Measurements from ENCODE around the gene DHH.

The DHH gene

DNA sequence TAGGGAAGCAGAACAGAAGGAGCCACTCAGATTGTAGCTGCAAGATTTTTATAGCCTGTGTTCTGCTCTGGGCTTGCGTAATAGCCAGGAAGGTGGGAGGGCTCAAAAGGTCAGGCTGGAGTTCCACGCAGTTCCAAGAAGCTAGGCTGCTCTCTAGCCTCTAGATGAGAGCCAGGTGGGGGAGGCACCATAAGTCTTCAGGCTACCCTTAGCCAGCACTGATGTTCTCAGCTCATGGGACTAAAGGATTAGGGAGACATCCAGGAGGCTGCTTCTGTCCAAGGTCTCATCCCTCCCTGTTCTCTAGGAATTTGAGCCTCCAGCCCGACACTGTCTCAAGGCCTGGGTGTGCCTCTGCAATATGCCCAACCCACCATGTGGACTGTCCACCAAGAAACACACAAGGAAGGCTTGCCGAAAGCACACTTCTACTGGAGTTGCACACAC is 14.4 kb upstream of the DHH start:
- no peak for DNase-seq

DNA sequence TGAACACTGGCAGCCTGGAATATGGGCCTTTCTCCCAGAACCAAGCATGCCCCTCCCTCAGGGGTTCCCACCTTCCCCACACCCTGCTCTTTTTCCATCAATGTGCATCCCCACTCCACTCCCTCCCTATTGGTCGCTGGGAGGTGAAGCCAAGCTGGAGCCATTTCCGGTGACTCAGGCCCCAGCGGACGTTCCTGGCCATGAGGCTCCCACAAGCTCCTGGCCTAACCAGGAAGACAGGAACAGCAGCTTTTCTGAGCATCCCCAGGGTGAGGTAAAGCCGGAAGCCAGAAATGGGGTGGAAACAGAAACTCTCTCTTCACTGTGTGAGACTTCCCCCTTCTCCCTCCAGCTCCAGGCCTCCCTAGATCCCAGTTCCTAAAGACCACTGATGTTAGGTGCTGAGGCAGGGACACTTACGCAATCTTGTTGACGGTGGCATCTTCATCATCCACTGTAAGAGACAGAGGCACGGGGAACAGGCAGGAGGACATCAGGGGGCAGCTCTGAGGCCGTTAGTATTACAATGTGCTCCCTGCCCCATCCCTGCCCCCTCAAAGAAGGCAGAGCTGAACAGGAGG is 11.0 kb upstream of the DHH start:
- DNase-seq, result no peak

DNA sequence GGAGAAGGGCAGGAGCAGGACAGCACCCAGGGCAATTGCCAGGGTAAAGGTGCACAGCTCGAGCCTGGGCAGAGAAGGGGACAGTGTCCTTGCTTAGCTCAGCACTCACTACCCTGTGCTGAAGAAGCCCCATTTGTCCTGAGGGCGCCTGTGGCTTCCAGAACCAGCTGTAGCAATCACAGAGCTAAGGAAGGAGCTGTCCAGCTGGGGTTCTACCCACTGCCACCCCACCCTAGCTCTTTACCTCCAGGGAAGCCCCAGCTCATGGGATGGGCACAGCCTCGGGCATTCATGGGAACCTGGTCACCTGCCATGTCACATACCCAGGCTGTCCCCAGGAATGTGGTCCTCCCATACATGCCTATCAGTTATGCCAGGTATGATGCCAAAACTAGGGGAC is 10.2 kb upstream of the DHH start:
- no peak for DNase-seq

- DNase-seq, result no peak
Measured at GRCh38 chr12:49100380-49100779, 5.8 kb upstream of the DHH start.

- DNase-seq, result no peak
Measured at GRCh38 chr12:49098703-49099102, 4.1 kb upstream of the DHH start.

DNA sequence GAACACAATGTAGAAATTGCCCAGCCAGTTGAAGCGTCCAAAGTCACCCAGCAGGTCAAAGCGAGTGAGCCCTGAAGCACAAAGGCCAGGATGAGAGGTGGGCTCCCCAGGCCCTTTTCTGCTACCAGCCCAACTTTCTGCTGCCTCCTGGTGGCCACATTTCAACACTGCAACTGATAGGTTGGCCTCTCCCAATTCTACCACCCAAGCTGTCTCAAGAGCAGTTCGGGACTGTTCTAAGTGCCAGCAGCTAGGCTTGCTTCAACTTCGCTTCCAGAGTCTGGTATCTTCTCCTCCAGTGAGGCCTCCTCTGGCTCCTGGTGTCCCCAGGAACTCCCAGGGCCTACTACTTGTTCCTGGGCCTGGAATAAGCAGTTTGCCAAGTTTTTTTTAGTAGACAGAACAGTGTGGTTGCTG is 3.4 kb upstream of the DHH start:
- no peak for DNase-seq

DNA sequence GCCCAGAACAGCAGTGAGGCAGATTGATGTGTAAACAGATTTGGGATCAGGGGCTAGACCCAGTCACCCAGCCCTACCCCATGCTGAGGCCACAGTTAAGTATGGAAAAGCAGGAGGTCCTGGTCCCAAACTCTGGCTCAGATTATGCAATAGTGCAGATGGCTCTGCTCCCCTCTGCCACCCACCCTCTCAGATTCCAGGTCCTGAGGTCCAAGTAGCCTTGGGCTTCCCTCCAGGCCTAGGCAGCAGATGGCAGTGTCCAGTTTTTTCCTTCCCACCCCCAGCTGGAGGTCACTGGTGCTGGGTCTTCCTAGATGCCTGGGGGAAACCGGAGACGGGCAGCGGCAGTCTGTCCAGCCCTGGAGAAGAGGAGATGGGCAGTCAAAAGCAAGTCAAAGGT is 2.8 kb upstream of the DHH start:
- no peak for DNase-seq

GRCh38 chr12:49094975-49095365 is 369 bp upstream of the DHH start:
- no peak for DNase-seq

- peak; percentile 75 for DNase-seq
Measured at GRCh38 chr12:49093792-49094159, 825 bp downstream of the DHH start.

- no peak for DNase-seq
Measured at GRCh38 chr12:49092816-49093406, 1.7 kb downstream of the DHH start.

DNA sequence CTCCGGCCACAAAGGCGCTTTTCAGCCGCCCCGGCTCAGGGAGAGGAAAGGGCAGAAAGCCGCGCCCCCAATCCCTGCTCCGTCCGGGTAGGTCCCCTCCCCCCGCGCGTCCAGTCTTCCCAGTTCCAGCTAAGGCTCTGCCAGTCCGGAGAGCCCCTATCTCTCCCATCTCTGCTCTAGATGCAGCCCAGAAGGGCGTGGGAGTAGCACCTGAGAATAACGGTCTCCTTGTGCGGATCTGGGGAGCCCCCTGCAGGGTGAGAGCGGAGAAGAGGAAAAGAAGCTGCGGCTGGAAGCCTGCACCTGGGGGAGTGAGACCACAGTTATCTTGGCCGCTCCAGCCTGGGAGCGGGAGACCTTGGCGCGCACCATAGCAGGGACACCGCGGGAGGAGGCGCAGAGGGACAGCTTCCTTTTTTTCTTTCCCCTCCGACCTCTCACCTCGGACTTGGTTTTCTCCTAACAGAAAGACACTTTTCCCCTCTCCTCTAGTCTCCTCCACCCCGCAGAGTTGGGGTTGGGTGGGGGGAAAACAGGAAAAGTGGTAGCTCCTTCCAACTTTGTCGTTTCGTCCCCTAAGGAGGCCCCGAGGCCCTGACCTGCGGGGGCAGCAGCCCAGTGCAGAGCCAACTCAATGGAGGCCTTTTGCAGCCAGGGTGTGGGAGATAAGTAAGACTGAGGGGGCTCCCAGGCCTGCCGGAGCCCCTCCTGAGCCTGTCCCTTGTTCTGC is 2.4 kb downstream of the DHH start:
- DNase-seq, result no peak

- DNase-seq, result no peak
Measured at GRCh38 chr12:49091836-49092085, 2.8 kb downstream of the DHH start.

DNA sequence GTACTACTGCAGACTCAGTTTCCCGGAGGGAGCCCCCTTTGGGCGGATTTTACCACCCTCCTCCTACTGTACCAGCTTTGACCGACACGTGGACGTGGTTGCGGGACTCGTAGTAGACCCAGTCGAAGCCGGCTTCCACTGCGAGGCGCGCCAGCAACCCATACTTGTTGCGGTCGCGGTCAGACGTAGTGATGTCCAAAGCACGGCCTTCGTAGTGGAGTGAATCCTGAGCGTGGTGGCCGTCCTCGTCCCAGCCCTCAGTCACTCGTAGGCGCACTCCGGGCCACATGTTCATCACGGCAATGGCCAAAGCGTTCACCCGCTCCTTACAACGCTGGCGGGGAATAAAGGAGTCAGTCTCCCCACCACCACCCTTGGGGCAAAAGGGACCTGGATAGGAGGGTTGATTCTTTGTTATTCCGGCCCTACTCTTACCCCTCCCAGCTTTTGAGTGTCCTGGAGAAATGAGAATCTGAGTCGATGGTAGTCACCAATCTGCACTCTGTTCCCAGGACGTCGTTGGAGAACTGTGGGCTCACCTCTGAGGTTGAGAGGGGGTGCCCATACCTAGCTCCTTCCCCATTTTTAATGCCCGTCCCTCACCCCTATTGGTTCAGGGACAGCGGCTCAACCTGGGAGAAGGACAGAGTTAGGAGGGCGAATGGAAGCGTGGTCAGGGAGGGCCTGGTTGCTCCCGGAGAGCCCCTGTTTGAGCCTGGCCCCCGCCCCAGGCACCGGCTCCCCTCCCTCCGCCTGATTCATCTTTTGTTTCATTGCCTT is 3.4 kb downstream of the DHH start:
- DNase-seq, result no peak

DNA sequence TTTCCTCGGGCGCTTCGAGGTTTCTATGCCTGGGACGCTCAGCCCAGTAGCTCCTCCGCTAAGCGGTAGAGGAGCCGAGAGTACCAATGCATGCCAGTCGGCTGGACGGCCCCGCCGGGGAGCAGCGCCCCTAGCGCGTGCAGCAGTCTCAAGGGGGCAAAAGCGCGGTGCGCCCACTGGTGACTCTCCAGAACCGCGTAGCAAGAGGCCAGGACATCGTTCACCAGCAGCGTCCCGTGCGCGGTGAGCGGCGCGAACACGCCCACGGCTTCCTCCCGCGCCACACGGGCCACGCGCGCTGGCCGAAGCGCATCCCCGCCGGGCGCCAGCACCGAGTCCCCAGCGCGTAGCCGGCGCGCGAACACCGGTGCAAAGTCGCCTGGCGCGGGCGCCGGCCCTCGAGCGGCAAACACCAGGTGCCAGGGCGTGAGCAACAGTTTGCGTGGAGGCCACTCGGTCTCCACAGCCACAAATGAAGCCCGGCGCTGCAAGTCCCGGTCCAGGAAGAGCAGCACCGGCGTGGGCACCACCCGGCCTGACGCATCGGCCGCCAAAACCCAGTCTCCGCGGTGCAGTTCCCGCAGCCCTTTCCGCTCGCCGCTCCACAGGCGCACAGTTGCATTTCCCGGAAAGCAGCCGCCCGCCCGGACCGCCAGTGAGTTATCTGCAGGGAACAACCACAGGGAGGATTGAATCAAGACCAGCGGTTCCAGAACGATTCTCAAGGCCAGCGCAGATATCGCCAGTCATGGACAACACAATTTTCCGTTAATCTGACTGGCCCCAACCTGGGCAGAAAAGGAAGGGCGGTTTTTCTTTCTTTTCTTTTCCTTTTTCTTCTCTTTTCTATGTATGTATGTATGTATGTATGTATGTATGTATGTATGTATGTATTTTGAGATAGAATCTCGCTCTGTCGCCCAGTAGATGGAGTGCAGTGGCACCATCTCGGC is 4.5 kb downstream of the DHH start:
- no peak for DNase-seq

DNA sequence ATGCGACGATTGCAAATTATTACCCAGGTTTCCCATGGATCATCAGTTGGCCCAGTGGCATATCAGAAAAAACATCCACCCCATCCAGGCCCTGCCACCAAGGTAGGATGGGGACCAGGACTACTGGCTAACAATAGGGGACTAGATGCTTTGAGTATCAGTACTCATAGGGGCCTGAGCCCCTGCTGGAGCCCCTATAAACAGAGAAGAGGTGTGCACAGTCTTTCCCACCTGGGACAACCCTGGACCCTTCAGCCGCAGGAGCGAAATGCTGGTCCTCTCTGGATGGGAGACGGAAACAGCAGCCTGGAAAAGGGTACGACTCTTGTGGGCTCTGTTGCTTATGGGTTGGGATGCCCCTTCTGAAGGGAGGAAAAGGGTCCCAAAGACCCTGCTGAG is 5.7 kb downstream of the DHH start:
- no peak for DNase-seq

- DNase-seq, result peak; percentile 99
Measured at GRCh38 chr12:49088150-49088931, 6.3 kb downstream of the DHH start.

- no peak for DNase-seq
Measured at GRCh38 chr12:49086116-49086515, 8.5 kb downstream of the DHH start.

DNA sequence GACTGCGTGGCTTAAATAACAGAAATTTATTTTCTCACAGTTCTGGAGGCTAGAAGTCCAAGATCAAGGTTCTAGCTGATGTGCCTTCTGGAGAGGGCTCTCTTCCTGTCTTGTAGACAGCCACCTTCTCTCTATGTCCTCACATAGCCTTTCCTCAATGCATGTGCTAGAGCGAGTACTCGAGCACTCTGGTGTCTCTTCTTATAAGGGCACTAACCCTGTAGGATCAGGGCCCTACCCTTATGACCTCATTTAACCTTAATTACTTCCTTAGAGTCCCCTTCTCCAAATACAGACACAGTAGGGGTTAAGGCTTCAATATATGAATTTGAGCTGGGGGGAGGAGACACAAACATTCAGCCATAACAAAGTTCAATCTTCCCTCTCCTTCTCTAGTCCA is 10.2 kb downstream of the DHH start:
- no peak for DNase-seq

DNA sequence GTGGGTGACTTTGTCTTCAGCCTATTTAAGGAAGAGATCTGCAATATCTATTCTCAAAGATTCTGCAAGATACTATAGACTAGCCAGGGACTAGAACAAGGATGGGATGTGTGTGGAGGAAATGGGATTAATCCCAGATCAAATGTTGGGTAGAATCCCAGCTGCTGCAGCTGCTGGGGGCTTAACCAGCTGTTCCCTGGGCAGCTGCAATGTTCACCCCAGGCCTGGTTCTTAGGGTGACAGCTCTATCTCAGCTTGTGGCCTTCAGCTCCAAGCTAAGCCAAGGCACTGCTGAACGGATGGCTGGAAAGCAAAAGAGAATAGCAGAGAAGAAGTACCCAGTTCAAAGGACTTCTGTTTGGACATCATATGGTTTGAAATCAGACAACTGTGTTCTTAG is 14.8 kb downstream of the DHH start:
- DNase-seq, result no peak

- DNase-seq, result no peak
Measured at GRCh38 chr12:49070971-49071370, 23.6 kb downstream of the DHH start.

DNA sequence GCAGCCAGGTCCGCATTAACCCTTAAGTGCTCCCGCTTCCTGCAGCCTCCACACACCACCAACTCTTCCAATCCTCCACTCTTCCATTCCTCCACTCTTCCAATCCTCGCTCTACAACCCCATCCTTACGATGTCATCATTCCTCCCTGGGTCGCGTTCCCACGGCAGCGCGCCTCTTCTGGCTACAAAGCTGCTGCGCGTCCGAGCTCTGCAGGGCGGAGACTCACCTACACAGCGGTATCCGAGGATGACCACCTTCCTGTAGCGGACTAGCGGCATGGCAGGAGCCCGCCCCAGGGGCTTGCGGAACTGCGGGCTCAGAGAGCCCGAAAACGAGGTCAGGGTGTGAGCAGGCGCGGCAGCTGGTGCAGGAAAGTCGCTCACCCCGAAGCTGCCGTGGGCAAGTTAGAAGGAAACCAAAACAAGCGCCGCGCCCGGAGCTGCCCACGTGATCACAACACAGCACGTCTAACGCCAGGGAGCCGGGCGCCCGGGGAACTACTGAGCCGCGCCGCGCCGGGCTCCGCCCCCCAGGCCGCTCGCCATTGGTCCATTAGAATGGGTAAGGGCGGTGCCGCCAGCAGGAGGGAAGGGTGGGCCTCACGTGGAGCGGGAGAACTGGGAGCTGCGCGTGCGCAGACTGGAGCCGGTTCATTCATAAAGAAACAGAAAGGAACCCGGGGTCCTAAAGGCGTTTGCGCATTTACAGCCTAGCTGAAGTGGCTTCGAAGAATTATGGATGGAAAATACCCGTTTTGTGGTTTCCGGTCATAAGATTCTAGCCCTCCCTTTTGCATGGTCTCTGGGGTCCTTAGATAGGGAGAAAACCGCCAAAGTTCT is 24.9 kb downstream of the DHH start, which contains the start of gene RHEBL1:
TSS of gene RHEBL1 (minus strand) at position 473 of the 840 bp plus-strand sequence. CDS start at position 279, 194 bp downstream.
- DNase-seq, result peak; percentile 97
